Stimulated activated CD4-positive, alpha-beta T cell treated with anti-CD3 and anti-CD28 coated beads, Interleukin-1b, Interleukin-23, amount 100 ng/mL, for 24 hours (primary cell): ENCODE measurements around the gene UACA.
"Not testable (repeated sequence)": the region's sequence is repeated elsewhere in the genome, so short reads cannot be mapped to it uniquely, and the experiment has no call there.

Experiments
- DNase-seq, 4 experiments: peaks; one replicate each; pipeline ENCODE4 v3.0.0-alpha.2; 2020; ENCODE audit warnings: low read depth in 4 of 4, low spot score in 1 of 4

UACA gene, protein sequence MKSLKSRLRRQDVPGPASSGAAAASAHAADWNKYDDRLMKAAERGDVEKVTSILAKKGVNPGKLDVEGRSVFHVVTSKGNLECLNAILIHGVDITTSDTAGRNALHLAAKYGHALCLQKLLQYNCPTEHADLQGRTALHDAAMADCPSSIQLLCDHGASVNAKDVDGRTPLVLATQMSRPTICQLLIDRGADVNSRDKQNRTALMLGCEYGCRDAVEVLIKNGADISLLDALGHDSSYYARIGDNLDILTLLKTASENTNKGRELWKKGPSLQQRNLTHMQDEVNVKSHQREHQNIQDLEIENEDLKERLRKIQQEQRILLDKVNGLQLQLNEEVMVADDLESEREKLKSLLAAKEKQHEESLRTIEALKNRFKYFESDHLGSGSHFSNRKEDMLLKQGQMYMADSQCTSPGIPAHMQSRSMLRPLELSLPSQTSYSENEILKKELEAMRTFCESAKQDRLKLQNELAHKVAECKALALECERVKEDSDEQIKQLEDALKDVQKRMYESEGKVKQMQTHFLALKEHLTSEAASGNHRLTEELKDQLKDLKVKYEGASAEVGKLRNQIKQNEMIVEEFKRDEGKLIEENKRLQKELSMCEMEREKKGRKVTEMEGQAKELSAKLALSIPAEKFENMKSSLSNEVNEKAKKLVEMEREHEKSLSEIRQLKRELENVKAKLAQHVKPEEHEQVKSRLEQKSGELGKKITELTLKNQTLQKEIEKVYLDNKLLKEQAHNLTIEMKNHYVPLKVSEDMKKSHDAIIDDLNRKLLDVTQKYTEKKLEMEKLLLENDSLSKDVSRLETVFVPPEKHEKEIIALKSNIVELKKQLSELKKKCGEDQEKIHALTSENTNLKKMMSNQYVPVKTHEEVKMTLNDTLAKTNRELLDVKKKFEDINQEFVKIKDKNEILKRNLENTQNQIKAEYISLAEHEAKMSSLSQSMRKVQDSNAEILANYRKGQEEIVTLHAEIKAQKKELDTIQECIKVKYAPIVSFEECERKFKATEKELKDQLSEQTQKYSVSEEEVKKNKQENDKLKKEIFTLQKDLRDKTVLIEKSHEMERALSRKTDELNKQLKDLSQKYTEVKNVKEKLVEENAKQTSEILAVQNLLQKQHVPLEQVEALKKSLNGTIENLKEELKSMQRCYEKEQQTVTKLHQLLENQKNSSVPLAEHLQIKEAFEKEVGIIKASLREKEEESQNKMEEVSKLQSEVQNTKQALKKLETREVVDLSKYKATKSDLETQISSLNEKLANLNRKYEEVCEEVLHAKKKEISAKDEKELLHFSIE (N-terminal part only)

GRCh38 chr15:70763120-70763949, at the start of gene UACA:
TSS of gene UACA (minus strand) at chr15:70763558. CDS start at chr15:70763407, 151 bp downstream.
- DNase-seq: peak; percentile 51 to 79 (median 66)

- DNase-seq: no peak
Measured at GRCh38 chr15:70812827-70813364, 49.5 kb upstream of the UACA start.

DNA sequence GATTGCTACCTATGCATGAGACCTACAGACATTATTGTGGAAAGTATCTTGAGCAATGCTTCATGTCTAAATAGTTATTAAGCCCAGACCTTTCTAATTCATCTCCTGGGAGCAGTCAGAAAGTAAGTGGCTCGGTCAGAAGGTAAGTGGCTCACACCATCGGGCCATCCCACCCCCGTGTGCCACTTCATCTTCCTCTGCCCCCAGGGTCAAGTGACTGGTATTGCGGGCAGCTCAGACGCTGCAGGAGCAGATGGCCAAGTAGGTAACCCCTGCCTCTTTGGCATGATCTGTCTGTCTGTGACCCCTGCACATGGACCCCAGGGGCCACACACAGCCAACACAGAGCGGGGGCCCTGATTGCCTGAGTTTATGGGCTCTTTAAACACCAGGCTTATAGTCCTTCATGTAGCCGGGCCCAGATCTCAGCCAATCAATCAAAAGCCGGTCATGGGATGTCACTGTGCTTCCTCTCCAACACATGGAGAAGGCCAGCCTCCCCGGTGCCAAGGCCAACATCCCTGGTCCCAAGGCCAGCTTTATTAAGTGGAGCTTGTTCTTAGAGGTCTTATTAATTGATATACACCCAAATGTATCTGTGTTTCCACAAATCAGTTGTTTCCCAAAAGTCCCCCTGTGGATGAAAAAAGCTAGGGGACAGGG, 47.7 kb upstream of the UACA start:
- no peak for DNase-seq

GRCh38 chr15:70806992-70807712, 43.8 kb upstream of the UACA start:
- DNase-seq: no peak

GRCh38 chr15:70804388-70804787, 41.0 kb upstream of the UACA start:
- not testable (repeated sequence) for DNase-seq

DNA sequence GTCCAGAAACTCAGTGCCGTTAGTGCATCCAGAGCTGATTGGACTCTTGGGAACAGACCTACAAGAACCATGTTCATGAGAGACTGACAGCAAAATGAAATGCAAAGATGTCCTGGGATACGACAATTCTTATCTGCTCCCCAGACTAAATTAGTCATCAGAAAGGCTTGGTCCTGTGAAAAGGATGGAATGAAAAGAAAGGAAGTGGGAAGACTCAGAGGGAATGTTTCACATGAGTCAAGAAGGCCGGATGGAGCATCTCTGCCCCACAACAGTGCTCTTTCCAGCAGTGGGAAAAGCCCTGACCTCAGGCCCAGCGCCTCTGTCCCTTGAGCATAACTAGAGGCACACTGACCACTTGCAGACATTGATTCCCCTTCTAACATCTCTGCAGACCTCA, 39.3 kb upstream of the UACA start:
- DNase-seq: no peak

DNA sequence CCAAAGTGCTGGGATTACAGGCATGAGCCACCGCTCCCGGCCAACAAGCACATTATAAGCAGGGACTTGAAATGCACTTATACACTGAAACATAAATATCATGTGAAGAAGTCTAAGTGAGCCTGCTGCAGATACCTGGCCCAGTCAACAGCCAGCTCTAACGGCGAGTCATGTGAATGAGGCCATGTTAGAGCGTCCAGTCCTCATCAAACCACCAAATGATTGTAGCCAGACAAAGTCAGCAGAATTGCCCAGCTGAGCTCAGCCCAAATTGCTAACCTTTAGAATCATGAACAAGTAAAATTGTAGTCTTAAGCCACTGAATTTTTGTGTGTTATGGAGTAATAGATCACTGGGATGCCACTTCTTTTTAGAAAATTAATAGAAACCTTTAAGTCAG, 37.8 kb upstream of the UACA start:
- DNase-seq: no peak

- DNase-seq: no peak
Measured at GRCh38 chr15:70799667-70800450, 36.5 kb upstream of the UACA start.

- DNase-seq: no peak
Measured at GRCh38 chr15:70797464-70797863, 34.1 kb upstream of the UACA start.

DNA sequence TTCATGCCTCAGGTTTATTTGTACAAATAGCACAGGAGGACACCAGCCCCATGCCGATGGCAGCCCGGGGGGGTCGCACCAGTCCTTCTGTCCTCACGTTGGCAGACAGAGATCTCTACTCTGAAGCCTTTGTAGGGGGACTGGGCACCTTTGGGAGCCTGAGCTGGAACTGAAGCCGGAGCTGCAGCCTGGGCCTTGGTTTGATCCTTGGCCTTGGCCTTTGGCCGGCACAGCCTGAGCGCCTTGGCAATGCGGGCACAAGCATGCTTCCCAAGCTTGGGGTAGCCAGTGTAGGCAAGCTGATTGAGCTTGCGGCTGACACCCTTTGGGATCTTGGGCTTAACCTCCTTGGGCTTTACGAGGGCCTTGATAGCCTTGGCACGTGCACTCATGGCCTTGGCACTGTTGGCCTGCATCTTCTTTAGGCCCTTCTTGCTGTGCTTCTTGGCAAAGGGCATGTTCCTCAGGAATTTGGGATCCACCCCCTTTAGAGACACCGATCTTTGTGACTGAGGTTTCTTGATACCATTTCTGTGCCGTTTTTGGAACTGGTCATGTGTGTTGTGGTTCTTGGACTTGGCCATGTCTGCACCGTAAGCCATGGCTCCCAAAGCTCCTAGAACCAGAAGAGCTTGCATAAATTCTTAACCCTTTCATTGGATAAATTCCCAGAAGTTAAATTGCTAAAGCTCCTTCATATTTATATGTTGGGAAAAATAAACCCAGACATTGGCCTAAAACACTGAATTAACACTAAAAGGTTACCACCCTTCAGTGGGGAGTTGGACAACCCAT, 33.4 kb upstream of the UACA start:
- no peak for DNase-seq

- no peak for DNase-seq
Measured at GRCh38 chr15:70795311-70795665, 31.9 kb upstream of the UACA start.

GRCh38 chr15:70794596-70795310, 31.4 kb upstream of the UACA start:
- DNase-seq: no peak

- DNase-seq: no peak
Measured at GRCh38 chr15:70793694-70794093, 30.3 kb upstream of the UACA start.

DNA sequence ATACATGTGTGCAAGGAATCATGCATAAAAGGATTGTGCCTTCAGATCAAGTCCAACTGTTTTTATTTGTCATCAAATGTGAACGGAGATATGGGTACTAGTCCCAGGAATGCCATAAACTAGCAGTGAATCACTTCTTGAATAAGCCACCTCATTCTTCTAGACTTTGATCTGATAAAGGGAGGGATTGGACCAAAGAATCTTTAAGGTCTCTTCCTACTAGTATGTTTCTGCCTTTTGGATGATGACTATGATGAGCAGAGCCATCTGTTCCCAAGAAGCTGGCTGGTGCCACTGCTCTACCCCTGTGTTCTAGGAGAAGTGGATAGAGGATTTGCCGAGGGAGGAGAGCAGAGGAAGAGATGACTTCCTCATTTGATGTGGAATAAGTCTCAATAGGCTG, 28.8 kb upstream of the UACA start:
- no peak for DNase-seq

GRCh38 chr15:70791259-70791658, 27.9 kb upstream of the UACA start:
- DNase-seq: no peak

GRCh38 chr15:70789213-70789612, 25.9 kb upstream of the UACA start:
- no peak for DNase-seq
